GM21367 (cell line): Measurements from ENCODE around the gene RALGAPA2.

Source experiments
- ATAC-seq: cut with Tn5 transposase; IDR thresholded peaks from one replicate; pipeline ENCODE4 v1.9.1; 2021; ENCODE audit not compliant: unreplicated experiment

RALGAPA2 gene

GRCh38 chr20:20729563-20729962, 17.1 kb upstream of the RALGAPA2 start:
- ATAC-seq, result no peak

- no peak for ATAC-seq
Observed at GRCh38 chr20:20721489-20721888, 9.0 kb upstream of the RALGAPA2 start.

GRCh38 chr20:20720158-20720557, 7.7 kb upstream of the RALGAPA2 start:
- ATAC-seq, result no peak

GRCh38 chr20:20719411-20719810, 7.0 kb upstream of the RALGAPA2 start:
- no peak for ATAC-seq

- no peak for ATAC-seq
Observed at GRCh38 chr20:20713244-20713765, 861 bp upstream of the RALGAPA2 start.

- no peak for ATAC-seq
Observed at GRCh38 chr20:20712004-20712473, 405 bp downstream of the RALGAPA2 start.

- no peak for ATAC-seq
Observed at GRCh38 chr20:20711413-20711812, 1.0 kb downstream of the RALGAPA2 start.

GRCh38 chr20:20710443-20711315, 1.8 kb downstream of the RALGAPA2 start:
- ATAC-seq, result no peak

- no peak for ATAC-seq
Observed at GRCh38 chr20:20709887-20710286, 2.6 kb downstream of the RALGAPA2 start.

- no peak for ATAC-seq
Observed at GRCh38 chr20:20706285-20706684, 6.2 kb downstream of the RALGAPA2 start.

GRCh38 chr20:20702330-20703245, 9.9 kb downstream of the RALGAPA2 start:
- no peak for ATAC-seq

GRCh38 chr20:20699917-20700316, 12.5 kb downstream of the RALGAPA2 start:
- ATAC-seq, result no peak

GRCh38 chr20:20699144-20699543, 13.3 kb downstream of the RALGAPA2 start:
- no peak for ATAC-seq

GRCh38 chr20:20697325-20697845, 15.1 kb downstream of the RALGAPA2 start:
- ATAC-seq, result no peak

GRCh38 chr20:20695250-20695816, 17.1 kb downstream of the RALGAPA2 start:
- no peak for ATAC-seq

GRCh38 chr20:20694591-20694990, 17.9 kb downstream of the RALGAPA2 start:
- no peak for ATAC-seq

- no peak for ATAC-seq
Observed at GRCh38 chr20:20692587-20692986, 19.9 kb downstream of the RALGAPA2 start.

GRCh38 chr20:20691477-20692235, 20.8 kb downstream of the RALGAPA2 start:
- peak; percentile 24 for ATAC-seq

GRCh38 chr20:20690676-20691476, 21.6 kb downstream of the RALGAPA2 start:
- ATAC-seq, result peak; percentile 76
